ENCODE data around the gene TGFA.

The TGFA gene

DNA sequence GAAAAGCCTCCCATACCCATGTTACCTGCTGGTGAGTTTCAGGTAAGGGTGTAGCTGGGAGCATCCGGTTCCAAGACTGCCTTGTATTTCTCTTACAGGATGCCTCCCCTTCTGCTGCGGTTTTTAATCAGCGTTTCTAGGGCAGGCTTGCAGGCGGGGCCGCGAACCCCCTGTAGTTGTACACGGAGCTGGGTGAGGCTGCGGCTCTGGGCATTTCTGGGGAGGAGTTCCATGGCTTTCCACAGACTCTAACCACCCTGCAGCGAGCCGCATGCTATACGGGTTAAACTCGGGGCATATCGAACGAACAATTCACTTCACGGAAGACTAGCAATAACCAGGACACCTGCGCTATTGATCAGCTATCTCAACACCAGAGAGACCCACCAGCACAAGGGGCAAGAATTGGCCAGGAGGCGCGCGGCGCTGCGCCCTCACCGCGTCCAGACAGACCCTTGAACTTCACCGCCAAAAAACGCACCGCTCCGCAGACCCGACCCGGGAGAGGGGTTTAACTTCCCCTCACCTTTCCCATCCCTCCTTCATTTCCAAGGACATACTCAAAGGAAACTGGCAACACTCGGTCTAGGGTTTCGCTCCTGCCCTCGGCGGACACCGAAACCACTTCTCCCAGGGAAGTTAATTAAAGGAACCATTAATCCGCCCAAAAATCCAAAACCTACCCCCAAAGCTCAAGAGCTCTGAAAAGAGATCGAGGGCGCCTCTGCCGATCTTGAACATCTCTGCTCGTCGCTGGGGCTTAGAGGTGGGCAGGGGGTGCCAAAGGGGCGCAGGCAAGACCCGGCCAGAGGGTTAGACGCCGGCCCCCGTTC is 909 bp downstream of the TGFA start:
- DNase-seq: no peak

DNA sequence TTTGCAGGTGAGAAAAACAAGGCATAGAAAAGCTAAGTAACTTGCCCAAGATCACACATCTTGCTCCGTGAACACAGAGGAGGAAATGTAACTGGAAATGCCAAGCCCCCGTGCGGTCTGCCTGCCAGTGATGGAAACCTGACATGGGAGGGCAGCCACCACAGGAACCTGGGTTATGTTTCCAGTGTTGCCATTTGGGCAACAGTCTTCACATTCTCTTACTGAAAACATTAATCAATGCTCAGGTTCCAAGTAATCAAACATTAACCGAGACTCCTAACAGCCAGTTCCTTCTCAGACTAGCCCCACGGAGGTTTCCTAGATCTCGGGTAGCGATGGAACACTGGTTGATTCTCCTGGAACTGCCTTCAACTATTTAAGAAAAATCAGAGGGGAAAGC is 2.5 kb downstream of the TGFA start:
- no peak for DNase-seq

DNA sequence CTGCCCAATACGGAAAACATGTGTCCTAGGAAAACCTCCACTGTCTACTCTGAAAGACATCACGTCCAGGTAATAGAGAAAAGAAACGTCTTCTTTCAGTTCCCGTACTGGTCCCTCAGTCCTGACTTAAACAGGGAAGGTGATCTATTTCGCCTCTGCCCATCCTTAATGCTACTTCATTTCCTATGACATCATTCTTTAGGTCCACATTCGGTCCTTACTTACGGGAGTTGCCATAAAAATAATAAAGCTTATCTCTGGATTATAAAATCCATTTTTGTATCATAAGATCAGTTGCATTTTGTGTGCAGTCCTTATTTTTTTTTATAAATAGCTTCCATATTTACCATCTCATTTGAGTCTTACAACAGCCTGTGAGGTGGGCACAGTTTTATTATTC is 3.7 kb downstream of the TGFA start:
- DNase-seq: no peak

DNA sequence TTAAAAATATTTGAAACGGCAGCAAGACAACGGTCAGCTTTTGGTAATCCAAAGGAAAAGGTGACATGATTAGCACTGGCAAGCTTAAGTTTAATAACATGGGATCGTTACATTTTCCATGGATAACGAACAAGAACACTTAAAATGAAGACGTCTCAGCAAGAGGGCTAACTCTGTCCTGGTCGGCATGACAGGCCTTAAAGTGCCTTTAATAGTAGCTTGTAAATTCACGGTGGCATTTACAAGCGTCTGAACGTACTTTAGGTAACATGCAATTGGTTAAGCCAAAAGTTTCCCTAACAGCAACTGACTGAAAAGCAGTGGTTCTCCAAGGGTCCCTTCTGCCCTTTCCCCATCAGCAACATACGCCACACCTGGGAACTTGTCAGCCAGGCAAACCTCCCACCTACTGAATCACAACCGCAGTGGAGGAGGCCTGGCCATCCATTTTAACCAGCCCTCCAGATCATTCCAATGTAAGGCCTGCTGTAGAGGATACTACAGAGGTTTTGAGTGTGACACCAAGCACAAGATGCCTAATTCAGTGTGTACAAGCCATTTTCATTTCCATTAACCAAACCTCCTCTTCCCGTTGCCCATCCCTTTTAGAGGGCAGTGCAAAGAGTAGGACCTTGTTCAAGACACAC is 4.4 kb downstream of the TGFA start:
- no peak for DNase-seq

DNA sequence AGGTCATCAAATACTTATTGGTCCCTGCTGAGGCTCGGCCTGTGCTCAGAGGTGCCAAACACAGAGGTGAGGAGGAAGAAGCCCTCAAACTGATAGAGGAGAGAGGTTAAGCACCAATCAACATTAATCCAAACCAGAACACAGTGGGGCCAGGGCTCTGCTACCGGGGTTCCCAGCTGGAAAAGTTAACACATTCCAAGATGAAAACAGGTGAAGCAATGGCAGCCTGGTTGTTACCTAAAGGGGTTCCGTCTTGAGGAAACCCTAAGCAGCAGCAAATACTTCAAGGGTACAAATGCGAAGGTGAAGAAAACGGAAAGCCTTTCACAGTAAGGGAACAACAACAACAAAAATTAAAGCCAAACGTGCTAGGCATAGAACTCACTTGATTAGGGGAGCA is 5.4 kb downstream of the TGFA start:
- no peak for DNase-seq

DNA sequence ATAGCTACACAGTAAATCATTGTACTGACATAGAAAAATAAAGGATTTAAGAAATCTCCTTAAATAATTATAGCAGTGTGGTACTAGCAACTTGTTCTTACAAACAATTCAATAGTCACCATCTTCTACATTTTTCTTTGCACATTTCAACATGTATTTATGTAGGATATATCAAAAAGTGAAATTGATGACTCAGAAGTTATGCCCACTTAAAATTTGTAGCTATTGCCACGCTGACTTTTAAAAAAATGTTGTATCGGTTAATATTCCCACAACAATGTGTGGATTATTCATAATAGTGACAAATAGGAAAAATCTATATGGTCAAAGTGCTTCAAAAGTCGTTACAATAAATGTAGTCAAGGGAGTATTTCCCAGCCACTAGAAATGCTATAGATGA is 6.7 kb downstream of the TGFA start:
- DNase-seq: no peak

DNA sequence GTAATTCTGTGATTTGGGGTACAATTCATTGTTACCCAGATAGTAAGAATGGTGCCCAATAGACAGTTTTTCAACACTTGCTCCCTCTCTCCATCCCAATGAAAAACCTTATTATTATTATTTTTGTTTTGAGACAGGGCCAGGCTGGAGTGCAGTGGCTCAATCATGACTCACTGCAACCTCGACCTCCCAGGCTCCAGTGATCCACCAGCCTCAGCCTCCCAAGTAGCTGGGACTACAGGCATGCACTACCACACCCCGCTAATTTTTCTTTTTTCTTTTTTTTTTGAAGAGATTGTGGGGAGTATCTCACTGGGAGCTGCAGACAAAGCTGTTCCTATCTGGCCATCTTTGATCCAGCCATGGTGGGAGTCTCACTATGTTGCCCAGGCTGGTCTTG is 7.2 kb downstream of the TGFA start:
- DNase-seq: no peak

DNA sequence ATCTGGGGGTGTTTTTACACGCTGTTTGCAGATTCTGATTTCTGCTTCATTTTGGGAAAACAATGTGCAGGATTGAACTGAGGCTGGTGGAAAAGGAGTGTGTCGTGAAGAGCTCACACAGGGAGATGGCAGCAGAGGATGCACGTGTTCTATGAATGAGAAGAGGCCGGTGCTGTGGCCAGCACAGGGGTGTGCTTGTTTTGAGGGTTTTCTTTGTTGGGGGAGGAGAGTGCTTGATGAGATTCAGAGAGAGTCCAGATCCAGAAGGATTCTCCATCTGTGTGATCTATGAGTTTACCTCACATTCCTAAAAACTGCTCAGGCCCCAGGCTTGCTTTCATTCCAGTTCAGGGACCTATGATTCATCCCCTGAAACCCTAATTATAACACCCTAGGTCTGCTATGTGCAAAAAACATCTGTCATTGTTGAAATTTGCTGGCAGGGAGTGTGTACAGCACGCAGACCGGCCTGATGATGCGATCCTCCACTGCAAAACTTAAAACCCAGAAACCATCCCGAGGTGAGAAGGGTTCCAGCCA is 12.1 kb downstream of the TGFA start:
- DNase-seq: no peak

DNA sequence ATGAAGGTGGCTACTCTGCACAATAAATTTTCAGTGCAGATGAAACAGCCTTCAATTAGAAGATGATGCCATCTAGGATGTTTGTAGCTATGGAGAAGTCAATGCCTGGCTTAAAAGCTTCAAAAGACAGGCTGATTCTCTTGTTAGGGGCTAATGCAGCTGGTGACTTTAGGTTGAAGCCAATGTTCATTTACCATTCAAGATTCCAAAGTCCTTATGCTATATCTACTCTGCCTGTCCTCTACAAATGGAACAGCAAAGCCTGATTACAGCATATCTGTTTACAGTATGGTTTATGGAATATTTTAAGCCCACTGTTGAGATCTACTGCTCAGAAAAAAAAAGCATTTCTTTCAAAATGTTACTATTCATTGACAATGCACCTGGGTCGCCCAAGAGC is 15.8 kb downstream of the TGFA start:
- DNase-seq: no peak

DNA sequence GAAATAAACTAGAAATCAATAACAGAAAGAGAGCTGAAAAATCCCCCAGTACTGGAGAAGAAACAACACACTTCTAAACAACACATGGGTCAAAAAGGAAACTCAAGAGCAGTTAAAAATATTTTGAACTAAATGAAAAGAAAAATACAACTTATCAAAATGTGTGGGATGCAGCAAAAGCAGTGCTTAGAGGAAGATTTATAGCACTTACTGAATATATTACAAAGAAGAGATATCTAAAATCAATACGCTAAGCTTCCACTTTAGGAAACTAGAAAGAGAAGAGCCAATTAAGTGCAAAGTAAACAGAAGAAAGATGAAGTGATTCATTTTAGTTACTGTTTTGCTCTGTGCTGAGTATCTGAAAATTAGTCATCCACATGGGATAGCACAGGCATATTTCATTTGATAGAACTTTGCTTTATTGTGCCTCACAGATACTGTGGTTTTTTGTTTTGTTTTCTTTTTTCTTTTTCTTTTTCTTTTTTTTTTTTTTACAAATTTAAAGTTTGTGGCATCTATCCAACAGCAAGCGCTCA is 17.0 kb downstream of the TGFA start:
- DNase-seq: no peak

DNA sequence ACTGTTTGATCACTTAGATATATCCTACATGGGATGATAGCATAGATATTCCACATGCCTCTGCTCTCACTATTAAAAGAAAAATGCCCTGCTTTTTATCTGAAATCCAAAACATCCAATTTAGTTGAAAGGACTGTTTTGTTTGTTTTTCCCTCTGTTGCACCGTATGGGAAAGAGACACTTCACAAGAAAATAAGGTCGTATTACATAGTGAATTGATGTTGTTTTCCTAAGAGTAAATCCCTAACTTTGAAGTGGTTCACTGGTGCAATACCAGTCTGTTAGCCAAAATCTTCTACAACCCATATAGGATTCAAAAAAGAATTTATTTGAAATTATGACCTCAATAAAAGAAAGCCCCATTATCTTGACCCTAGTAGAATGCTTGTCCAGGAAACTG is 18.1 kb downstream of the TGFA start:
- DNase-seq: no peak

DNA sequence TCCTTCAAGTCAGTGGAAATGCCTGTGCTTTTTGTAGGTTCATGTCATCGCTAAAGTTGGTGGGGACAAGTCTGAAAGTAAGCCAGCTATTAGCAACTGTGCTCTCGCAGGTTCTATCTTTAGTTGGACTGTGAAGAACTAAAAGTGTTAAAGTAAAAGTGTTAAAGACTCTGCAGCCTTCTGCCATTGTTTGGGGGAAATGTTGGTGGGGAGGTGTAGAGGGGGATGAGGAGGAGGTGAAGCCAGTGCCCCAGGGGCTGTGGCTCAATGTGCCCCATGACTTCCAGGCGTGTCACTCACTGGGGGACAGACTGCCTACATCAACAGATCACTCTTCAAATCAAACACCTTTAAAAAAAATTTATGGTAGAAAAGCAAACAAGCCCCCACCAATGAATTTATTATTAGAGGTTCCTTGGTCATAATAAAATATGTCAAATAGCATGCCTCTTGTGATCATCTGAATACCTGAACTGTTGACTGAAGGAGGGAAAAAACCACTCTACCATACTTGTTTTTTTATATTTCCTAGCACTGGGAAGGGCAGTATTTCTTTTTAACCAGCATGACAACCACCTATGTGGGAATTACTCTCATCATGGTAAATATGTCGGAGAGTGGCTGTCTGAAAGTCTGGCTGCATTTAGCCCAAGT is 19.3 kb downstream of the TGFA start:
- DNase-seq: no peak

DNA sequence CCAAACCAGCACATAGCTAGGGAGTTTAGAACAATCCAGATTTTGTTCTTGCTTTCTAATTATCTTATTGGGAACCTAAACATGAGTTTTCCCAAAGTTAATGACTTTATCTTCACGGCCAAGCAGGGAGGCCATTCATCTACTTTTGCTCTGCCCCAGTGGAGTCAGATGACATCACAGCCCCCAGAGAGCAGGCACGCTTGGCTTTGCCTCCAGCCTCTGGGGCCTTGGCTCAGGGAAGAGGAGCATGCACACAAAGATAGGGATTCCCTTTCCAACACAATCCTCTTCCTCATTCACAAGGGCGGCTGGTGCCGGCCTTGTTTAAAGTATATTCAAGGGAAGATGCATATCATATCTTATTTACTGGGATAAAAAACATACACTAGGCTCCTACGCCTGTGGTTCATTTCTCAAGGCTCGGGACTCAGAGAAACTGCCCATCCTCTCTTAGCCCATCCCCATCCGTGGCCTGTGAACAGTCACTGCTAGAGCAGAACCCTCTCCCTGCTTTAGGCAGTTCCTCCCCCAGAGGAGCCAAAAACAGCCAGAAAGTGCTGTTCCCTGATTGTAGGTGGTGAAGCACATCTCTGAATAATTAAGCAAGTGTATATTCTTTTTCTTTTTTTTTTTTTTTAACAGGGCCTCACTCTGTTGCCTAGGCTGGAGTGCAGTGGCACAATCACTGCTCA is 21.2 kb downstream of the TGFA start:
- DNase-seq: no peak

DNA sequence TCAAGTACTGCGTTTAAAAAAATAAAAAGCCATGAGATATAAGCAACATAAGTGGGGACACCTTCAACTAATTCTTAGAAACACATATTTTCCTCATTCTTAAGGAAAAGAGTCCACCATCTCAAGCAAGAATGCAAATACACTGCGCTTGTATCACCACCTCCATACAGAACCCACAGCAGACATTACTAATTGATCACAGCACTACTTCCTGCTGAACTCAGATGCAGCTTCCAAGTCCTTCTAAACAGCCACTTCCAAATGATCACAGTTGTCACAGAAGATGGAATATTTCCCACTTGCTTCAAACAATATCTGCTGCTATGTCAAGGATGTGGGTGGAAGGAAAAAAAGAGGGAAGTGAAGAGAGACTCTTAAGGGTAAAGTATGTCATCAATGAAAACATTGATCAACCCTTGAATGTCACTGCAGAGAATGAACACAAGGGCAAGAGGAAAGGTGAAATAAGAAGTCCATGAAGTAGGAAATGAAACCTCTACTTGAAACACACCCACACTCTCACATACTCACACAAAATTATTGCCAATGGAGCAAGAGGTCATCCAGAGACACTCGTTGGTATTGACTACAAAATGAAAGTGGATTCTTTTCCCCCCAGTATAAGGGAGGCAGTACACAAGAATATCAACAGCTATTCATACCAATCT is 22.1 kb downstream of the TGFA start:
- DNase-seq: no peak

DNA sequence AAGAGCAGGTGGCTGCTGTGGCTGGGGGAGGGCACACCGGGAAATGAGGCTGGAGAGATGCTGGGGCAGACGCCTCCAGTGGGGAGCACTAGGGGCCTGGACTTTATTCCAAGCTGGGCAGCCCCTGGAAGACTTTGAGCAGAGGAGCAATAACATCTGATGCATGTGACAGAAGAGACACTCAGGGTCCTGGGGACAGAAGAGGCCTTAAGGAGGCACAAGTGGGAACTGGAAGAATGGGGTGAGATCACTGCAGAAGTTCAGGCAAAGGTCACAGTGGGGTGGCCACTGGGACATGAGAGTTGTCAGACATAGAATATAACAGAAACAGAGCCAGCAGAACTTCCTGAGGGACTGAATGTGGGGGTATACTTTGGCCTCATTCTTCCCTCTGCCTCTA is 24.0 kb downstream of the TGFA start:
- DNase-seq: no peak

DNA sequence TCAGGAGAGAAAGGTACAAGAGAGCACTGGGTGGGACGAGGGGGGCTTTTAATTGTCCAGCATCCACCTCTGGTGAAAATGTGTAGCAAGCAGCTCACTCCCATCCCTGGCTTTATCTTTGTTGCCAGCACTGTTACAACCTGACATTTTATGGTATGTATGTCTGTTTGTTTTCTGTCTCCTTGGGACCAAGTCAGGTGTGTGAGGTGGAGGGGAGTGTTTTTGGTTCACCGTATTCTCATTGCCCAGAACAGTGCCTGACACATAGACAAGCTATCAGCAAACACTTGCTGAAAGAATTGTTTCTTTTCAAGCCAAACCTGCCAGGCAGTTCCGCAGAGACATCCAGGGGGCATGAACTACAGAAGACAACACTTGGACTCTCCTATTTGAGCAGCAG is 24.7 kb downstream of the TGFA start:
- no peak for DNase-seq

DNA sequence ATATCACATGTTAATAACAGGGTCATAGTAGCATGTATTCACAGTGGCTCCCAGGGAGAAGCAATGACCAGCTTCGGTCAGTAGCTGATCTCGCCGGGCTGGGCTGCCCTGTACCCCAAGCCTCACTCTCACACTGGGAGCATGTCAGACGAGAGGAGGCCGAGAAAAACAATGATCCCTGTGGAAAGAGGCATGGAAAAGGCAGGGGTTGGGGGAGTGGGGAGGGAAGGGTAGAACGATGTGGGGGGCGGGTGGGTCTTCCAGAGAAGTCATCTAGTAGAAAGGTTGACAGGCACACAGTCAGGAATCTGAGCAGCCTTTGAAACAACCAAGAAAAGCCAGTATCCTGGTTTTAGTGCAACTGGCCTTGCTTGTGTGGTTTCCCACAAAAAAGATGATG is 25.4 kb downstream of the TGFA start:
- DNase-seq: no peak

DNA sequence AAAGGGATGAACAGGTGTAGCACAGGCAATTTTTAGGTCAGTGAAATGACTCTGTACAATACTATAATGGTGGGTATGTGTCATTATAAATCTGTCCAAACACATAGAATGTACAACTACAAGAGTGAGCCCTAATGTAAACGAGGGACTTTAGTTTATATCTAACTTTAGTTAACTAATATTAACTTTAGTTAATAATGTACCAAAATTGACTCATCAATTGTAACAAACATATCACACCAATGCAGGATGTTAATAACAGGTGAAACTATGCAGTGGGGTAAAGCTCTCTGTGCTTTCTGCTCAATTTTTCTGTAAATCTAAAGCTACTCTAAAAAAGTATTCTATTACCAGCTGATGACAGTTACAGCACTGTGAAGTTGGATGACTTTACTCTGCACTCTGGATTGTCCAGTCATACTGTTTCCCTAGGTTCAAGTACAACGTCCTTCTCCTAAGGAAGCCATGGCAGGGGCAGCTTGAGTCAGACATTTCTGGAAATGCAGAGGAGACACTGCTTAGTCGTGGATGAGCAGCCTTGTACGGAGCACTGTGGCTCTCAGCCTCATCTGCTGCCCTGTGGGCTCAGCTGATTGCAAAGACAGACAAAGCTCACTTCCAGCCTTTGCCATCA is 26.1 kb downstream of the TGFA start:
- DNase-seq: no peak

DNA sequence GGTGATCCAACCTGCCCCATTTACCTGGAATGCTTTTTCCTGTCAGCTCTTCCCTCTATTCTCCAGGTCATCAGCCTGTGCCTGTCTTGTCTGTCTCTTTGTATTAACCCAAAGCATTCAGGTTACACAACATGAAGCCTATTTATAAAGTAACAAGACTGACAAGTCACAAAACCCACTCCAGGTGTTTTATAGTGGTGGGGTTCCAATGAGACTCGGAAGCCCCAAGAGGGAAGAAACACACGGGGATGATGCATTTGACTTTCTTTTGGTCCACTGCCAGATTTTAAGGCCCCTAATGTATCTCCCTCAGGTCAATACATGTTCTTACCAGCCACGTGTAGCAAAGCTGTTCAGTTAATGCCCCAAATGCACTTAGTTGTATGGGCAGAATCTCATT is 27.5 kb downstream of the TGFA start:
- DNase-seq: no peak

DNA sequence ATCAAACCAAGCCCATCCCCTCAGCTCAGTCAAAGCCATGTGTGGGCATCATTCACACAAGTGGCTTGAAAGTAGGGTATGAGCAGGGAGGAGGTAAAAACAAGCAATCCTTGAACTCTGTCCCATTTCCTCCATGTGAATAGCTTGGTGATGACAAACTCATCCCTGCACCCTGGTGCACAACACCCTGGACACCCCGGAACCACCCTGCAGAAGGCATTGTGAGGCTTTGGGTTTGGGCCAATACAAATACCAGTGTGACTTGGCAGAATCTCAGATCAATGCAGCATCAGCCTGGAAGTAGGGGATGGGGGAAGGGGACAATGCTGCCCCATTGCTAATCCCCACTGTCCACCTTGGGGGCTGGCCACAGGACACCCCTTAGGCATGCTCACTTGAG is 28.6 kb downstream of the TGFA start:
- DNase-seq: no peak

DNA sequence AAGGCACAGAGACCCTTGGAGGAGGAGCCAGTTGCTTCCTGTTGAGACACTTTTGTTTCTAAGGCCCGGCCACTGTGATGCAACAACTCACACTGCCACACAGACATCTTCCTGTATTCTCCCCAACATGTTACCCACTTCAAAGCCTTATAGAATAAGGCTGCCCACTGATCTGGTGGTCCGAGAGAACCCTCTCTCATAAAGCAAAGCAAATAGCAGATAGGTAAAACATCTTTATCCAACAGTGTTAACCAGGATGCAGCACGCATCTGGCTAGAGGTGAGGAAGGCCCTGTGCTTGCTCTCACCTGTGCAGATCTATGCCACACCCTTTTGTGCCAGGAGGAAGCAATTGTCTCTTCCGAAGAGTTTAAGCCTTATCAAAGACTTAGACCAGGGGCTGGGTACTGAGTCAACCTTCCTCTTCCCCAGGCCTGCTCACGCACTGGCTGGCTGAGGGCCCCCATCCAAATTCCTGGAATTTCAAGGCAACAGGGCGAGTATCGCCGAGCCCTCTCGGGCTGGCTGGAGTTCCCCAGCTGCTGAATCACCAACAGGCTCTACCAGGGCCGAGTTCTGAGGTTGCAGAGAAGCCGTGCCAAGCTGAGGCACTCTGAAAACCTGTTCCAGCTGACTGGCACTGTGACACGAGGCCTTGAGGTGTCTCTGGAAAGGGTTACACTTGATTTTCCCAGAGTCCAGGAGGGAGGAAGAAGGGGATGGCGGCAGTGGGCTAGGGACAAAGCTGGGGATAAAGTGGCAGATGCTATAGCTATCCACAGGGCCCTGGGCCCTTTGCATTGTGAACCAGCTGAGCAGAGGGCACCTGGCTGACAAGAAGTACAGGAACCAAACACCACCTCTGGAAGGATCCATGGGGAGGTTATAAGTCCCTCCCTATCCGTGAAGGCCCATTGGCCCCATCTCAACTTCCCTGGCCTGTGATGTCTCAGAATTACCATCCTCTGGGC is 29.3 kb downstream of the TGFA start:
- no peak for DNase-seq
